ENCODE results near the gene LHX3.

LHX3 gene

GRCh38 chr9:136212345-136212950 lies 7.5 kb upstream of the LHX3 start:
- DNase-seq (ENCODE audit: low read depth): no peak
- TF ChIP-seq CTCF (conservative IDR thresholded peaks at IDR 0.05; ENCODE audit: control insufficient read depth, insufficient read depth, low read depth, low read length): no peak
- H3K4me3 ChIP-seq (ENCODE audit: control insufficient read depth, low read depth, low read length): no peak overlapping the region

GRCh38 chr9:136211441-136212344 lies 6.8 kb upstream of the LHX3 start:
- DNase-seq (ENCODE audit: low read depth): no peak
- no peak for TF ChIP-seq CTCF (conservative IDR thresholded peaks at IDR 0.05; ENCODE audit: control insufficient read depth, insufficient read depth, low read depth, low read length)
- H3K4me3 ChIP-seq (ENCODE audit: control insufficient read depth, low read depth, low read length): no peak overlapping the region

GRCh38 chr9:136211006-136211405 lies 6.1 kb upstream of the LHX3 start:
- no peak for TF ChIP-seq CTCF (conservative IDR thresholded peaks at IDR 0.05; ENCODE audit: control insufficient read depth, insufficient read depth, low read depth, low read length)
- H3K4me3 ChIP-seq (ENCODE audit: control insufficient read depth, low read depth, low read length): no peak overlapping the region
- no peak for DNase-seq (ENCODE audit: low read depth)

- H3K4me3 ChIP-seq (ENCODE audit: control insufficient read depth, low read depth, low read length): no peak overlapping the region
- no peak for TF ChIP-seq CTCF (conservative IDR thresholded peaks at IDR 0.05; ENCODE audit: control insufficient read depth, insufficient read depth, low read depth, low read length)
- DNase-seq (ENCODE audit: low read depth): no peak
Measured at GRCh38 chr9:136210276-136210675, 5.3 kb upstream of the LHX3 start.

GRCh38 chr9:136209786-136210185 lies 4.9 kb upstream of the LHX3 start:
- no peak for DNase-seq (ENCODE audit: low read depth)
- H3K4me3 ChIP-seq (ENCODE audit: control insufficient read depth, low read depth, low read length): no peak overlapping the region
- TF ChIP-seq CTCF (conservative IDR thresholded peaks at IDR 0.05; ENCODE audit: control insufficient read depth, insufficient read depth, low read depth, low read length): no peak

- no peak for DNase-seq (ENCODE audit: low read depth)
- no peak for TF ChIP-seq CTCF (conservative IDR thresholded peaks at IDR 0.05; ENCODE audit: control insufficient read depth, insufficient read depth, low read depth, low read length)
- no peak overlapping the region for H3K4me3 ChIP-seq (ENCODE audit: control insufficient read depth, low read depth, low read length)
Measured at GRCh38 chr9:136209232-136209631, 4.3 kb upstream of the LHX3 start.

Data from fibroblast of mammary gland (primary cell).